ENCODE data around the gene KCNK10. TPM values are rescaled to one million over a fixed set of nuclear protein-coding genes. Genes with fewer than 3 reads are reported as not detected.

Gene KCNK10
- total and polyA plus RNA-seq, 10 of the 15 experiments (the other 5 are each of a cell fraction or from before 2014, with no cell fraction given), result 0.01 to 0.06 (median 0.02) TPM; not detected in 7

- DNase-seq (ENCODE audit: low read depth, low spot score) (no peak), ATAC-seq (no peak), FAIRE-seq (no peak)
- Histone ChIP-seq H2AFZ (ENCODE audit: control insufficient read depth, low read depth, low read length) (no peak overlapping the region), H3K4me2 (ENCODE audit: control insufficient read depth, insufficient read depth) (no peak overlapping the region), H3K79me2 (ENCODE audit: control insufficient read depth, insufficient read depth, low read length) (no peaks in the 10 kb centered on the region), H3K4me1 (ENCODE audit: control insufficient read depth, insufficient read depth, low read length) (no peaks in the 10 kb centered on the region), H4K20me1 (ENCODE audit: control insufficient read depth, insufficient read depth) (0 out of 2 replicates have a peak, but pooled peaks cover 2% of the 10 kb centered on the region), H3K9me3 (replicated peaks; ENCODE audit: control insufficient read depth, insufficient read depth, low read length) (no peaks in the 10 kb centered on the region), H3K27ac (ENCODE audit: control insufficient read depth, insufficient read depth) (no peak overlapping the region), H3K36me3 (ENCODE audit: control insufficient read depth in 2 of 2, insufficient read depth in 2 of 2, low read length in 1 of 2) (no peaks in the 10 kb centered on the region), H3K9ac (ENCODE audit: control insufficient read depth, insufficient read depth, low read length) (no peak overlapping the region), H3K4me3 (no peak overlapping the region), H3K27me3 (replicated peaks in 1 of 2; ENCODE audit: control insufficient read depth in 2 of 2, insufficient read depth in 2 of 2, low read length in 1 of 2) (no peaks in the 10 kb centered on the region; a peak in 1 of 4 replicates)
- CTCF ChIA-PET, result no interaction called here
- BruUV-seq (replicated peaks), result no TSS peak
- TF ChIP-seq KLF5 (IDR thresholded peaks at IDR 0.05; ENCODE audit: partially characterized antibody) (no peak), NBN (IDR thresholded peaks at IDR 0.05) (no peak), NR2C2 (IDR thresholded peaks at IDR 0.05; ENCODE audit: borderline replicate concordance, control insufficient read depth, insufficient read length, low read depth) (no peak), MXI1 (IDR thresholded peaks at IDR 0.05; ENCODE audit: low read depth, low read length) (no peak), ESRRA (IDR thresholded peaks at IDR 0.05; ENCODE audit: low read length) (no peak), ELK1 (IDR thresholded peaks at IDR 0.05; ENCODE audit: low read depth, low read length) (no peak), MEF2A (IDR thresholded peaks at IDR 0.05; ENCODE audit: insufficient read depth, low read depth, low read length) (no peak), NRF1 (conservative IDR thresholded peaks at IDR 0.05; ENCODE audit: low read depth, low read length) (no peak)
- TF ChIP-seq, protein P1, sequence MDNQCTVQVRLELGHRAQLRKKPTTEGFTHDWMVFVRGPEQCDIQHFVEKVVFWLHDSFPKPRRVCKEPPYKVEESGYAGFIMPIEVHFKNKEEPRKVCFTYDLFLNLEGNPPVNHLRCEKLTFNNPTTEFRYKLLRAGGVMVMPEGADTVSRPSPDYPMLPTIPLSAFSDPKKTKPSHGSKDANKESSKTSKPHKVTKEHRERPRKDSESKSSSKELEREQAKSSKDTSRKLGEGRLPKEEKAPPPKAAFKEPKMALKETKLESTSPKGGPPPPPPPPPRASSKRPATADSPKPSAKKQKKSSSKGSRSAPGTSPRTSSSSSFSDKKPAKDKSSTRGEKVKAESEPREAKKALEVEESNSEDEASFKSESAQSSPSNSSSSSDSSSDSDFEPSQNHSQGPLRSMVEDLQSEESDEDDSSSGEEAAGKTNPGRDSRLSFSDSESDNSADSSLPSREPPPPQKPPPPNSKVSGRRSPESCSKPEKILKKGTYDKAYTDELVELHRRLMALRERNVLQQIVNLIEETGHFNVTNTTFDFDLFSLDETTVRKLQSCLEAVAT (IDR thresholded peaks at IDR 0.05), result no peak
- in situ Hi-C loops (cut with MboI), result loop anchor here (5.0 kb wide), 1 partner anchor 213 kb away; no protein-coding TSS in a partner anchor
- intact Hi-C loops (cut with micrococcal nuclease; ENCODE audit: unreplicated experiment), result no loop called here
- SMC1A ChIA-PET (ENCODE audit: uncharacterized antibody, unreplicated experiment), result no interaction called here
- 25% methylated on average over 6 of the region's 6 CpGs for WGBS (ENCODE audit: insufficient coverage, insufficient replicate concordance, low lambda C conversion rate, missing lambda C conversion rate)
- POLR2A ChIA-PET, result no interaction called here
- RAD21 ChIA-PET (ENCODE audit: unreplicated experiment), result no interaction called here
These were observed 168.1 kb downstream of the KCNK10 start for GRCh38 chr14:88154926-88155325.
